ENCODE measurements around the gene COL5A2.

Gene COL5A2

DNA sequence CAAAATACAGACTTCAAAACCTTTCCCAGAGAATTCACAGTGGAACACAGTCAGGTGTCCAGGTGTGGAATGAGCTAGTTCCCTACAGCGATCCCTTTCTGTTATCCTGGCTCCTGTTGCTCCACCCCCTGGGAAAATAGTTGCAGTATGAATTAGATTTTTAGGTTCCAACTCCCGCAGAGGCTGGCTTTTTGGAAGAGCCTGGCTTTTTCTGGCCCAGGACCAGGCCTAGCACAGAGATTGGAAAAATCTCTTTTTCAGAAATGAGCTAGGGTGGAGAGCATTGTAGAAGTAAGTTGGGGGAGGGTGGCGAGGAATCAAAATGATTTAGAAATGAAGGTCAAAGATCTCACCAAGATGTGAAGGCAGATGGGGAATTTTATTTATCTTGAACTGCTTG lies 27.1 kb downstream of the COL5A2 start:
- Histone ChIP-seq H3K4me2 (ENCODE audit: low read length) (no peak overlapping the region), H3K9me3 (ENCODE audit: insufficient read depth, low read length) (no peaks in the 10 kb centered on the region), H3K4me1 (ENCODE audit: low read length) (no peaks in the 10 kb centered on the region), H3K27ac (ENCODE audit: low read length) (no peak overlapping the region), H3K79me2 (ENCODE audit: low read length) (no peaks in the 10 kb centered on the region), H4K20me1 (ENCODE audit: insufficient read depth, low read length) (no peaks in the 10 kb centered on the region), H3K36me3 (replicated peaks; ENCODE audit: low read depth, low read length) (no peaks in the 10 kb centered on the region), H3K9ac (ENCODE audit: low read length) (no peak overlapping the region), H3K27me3 (ENCODE audit: low read depth, low read length) (no peaks in the 10 kb centered on the region), H3K4me3 (ENCODE audit: low read length) (no peak overlapping the region), H2AFZ (ENCODE audit: low read depth, low read length) (no peak overlapping the region)
- TF ChIP-seq CTCF (IDR thresholded peaks at IDR 0.05; ENCODE audit: low read depth, low read length), result no peak
- TF ChIP-seq EZH2phosphoT487 (IDR thresholded peaks at IDR 0.05; ENCODE audit: low read depth), result no peak

GRCh38 chr2:189151906-189152305 lies 27.7 kb downstream of the COL5A2 start:
- no peaks in the 10 kb centered on the region for H3K79me2 ChIP-seq (ENCODE audit: low read length)

DNA sequence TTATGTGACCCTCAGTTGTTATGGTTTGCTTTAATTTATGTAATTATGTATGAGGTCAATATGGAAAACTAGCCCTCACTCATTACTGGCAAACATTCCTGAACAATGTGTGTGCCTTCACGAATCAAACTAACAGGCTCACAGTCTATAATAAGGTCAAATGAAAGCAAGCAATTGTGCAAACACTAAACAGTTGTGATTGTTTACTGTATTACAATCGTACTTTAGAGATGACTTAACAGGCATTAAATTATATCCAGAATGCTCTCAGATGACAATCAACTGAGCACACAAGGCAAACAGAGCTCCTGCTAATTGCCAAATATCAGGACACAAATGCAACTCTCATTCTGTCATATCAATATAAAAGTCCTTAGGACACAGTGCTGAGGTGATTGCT lies 29.5 kb downstream of the COL5A2 start:
- Histone ChIP-seq H3K36me3 (replicated peaks; ENCODE audit: low read depth, low read length) (no peaks in the 10 kb centered on the region), H3K27ac (ENCODE audit: low read length) (no peak overlapping the region), H3K79me2 (ENCODE audit: low read length) (no peaks in the 10 kb centered on the region), H3K4me3 (ENCODE audit: low read length) (no peak overlapping the region), H4K20me1 (ENCODE audit: insufficient read depth, low read length) (no peaks in the 10 kb centered on the region), H3K4me1 (ENCODE audit: low read length) (no peaks in the 10 kb centered on the region), H3K4me2 (ENCODE audit: low read length) (no peak overlapping the region), H3K9me3 (ENCODE audit: insufficient read depth, low read length) (no peaks in the 10 kb centered on the region), H3K27me3 (ENCODE audit: low read depth, low read length) (no peaks in the 10 kb centered on the region), H2AFZ (ENCODE audit: low read depth, low read length) (no peak overlapping the region), H3K9ac (ENCODE audit: low read length) (no peak overlapping the region)
- TF ChIP-seq EZH2phosphoT487 (IDR thresholded peaks at IDR 0.05; ENCODE audit: low read depth), result no peak
- TF ChIP-seq CTCF (IDR thresholded peaks at IDR 0.05; ENCODE audit: low read depth, low read length), result no peak

More at GRCh38 chr2:189151906-189152305, 27.7 kb downstream of the COL5A2 start:
- Histone ChIP-seq H3K4me3 (ENCODE audit: low read length) (no peak overlapping the region), H3K4me1 (ENCODE audit: low read length) (no peaks in the 10 kb centered on the region), H3K27ac (ENCODE audit: low read length) (no peak overlapping the region), H3K9ac (ENCODE audit: low read length) (no peak overlapping the region), H3K4me2 (ENCODE audit: low read length) (no peak overlapping the region), H3K36me3 (replicated peaks; ENCODE audit: low read depth, low read length) (no peaks in the 10 kb centered on the region), H2AFZ (ENCODE audit: low read depth, low read length) (no peak overlapping the region), H3K9me3 (ENCODE audit: insufficient read depth, low read length) (no peaks in the 10 kb centered on the region), H3K27me3 (ENCODE audit: low read depth, low read length) (no peaks in the 10 kb centered on the region), H4K20me1 (ENCODE audit: insufficient read depth, low read length) (no peaks in the 10 kb centered on the region)
- no peak for TF ChIP-seq CTCF (IDR thresholded peaks at IDR 0.05; ENCODE audit: low read depth, low read length)
- no peak for TF ChIP-seq EZH2phosphoT487 (IDR thresholded peaks at IDR 0.05; ENCODE audit: low read depth)

DNA sequence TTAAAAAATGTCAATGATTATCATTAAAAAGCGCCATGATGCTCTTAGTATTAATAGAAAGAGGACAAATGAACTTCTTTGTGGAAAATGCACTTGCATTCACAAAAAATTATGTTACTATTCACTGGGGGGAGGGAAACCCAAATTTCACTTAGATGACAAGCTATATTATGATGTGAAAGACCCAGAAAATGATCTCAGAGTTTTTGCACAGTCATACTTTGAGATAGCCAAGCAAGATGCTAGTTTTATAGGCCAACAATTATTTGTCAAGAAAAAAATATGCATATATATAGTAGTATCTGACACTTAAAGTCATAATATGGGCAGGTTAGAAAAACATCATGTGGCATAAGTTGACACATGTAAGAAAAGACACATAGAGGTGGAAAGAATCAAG lies 31.6 kb downstream of the COL5A2 start:
- H4K20me1 ChIP-seq (ENCODE audit: insufficient read depth, low read length), result no peaks in the 10 kb centered on the region
- H3K4me1 ChIP-seq (ENCODE audit: low read length), result no peaks in the 10 kb centered on the region
- no peaks in the 10 kb centered on the region for H3K9me3 ChIP-seq (ENCODE audit: insufficient read depth, low read length)
- no peak overlapping the region for H3K9ac ChIP-seq (ENCODE audit: low read length)
- H3K27me3 ChIP-seq (ENCODE audit: low read depth, low read length), result no peaks in the 10 kb centered on the region
- H3K27ac ChIP-seq (ENCODE audit: low read length), result no peak overlapping the region
- no peaks in the 10 kb centered on the region for H3K79me2 ChIP-seq (ENCODE audit: low read length)
- no peak overlapping the region for H3K4me3 ChIP-seq (ENCODE audit: low read length)
- TF ChIP-seq EZH2phosphoT487 (IDR thresholded peaks at IDR 0.05; ENCODE audit: low read depth) (no peak), CTCF (IDR thresholded peaks at IDR 0.05; ENCODE audit: low read depth, low read length) (no peak)
- H3K36me3 ChIP-seq (replicated peaks; ENCODE audit: low read depth, low read length), result no peaks in the 10 kb centered on the region
- no peak overlapping the region for H3K4me2 ChIP-seq (ENCODE audit: low read length)
- H2AFZ ChIP-seq (ENCODE audit: low read depth, low read length), result no peak overlapping the region
